NCI-H2227 (cell line): Measurements from ENCODE around the gene CDH13.

ENCODE experiments used
- DNase-seq: peaks from one replicate; lab custom pipeline; 2025; ENCODE audit not compliant: unreplicated experiment; lab: John Stamatoyannopoulos, UW

Gene CDH13

DNA sequence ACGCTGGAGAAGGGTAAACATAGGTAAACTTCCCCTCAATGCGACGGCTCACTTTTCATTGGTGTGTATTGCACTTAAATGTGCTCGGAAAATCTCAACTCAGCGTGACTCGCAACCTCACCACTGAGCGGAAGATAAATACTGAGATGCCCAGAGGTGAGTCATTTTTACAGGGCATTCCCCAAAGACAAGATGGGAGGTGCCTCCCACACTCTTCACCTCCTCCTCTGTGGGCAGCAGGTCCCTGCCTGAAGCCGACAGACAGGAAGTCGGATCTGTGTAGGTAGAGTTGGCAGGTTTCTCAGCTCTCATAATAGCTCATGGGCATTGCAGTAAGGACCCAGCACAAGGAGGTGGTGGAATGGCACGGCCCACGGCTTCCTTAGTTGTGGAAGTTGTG is 906.4 kb downstream of the CDH13 start:
- DNase-seq, result no peak

DNA sequence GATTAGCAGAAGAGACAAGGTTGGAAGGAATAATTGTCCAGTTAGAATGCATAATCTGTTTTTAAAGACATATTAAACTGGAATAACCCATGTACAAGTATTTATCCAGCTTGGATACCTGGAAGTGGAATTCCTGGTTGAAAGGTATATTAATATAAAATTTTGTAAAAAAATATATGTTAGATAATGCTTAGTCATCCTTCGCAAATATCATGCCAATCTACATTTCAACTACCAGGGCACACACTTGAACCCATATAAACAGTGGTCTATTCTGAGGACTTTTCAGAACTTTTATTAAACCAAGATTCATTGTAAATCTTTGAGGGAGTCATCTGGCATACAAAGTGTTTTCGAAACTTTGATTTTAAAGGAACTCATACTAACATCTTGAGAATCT is 911.9 kb downstream of the CDH13 start:
- no peak for DNase-seq

DNA sequence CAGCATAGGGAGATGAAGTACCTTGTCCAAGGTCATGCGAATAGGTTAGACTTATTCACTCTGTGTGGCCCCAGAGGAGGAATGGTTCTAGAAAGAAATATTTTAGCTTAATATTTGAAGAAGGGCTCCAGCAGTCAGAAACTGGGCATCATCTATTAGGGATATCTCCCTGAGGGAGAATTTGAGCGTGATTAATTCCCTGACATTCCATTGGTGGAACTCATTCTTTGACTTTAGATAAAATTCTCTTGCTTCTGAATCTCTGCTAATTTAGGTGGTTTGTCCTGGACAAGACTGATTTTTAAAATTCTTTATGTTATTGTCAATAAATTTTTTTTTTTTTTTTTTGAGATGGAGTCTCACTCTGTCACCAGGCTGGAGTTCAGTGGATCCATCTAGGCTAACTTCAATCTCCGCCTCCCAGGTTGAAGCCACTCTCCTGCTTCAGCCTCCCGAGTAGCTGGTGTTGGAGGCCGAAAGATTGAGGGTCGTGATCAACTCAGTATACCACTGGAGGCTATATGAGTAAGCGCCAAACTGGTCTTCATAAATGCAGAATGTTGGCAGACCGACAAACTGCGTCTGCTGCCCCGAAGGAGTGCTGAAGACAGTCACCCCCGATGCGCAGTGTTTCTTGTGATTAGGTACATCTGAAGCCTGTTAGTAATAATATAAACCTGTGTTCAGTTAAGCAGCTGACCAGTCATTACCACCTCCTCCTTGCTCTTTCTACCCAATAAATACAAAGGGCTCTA is 913.1 kb downstream of the CDH13 start:
- no peak for DNase-seq

GRCh38 chr16:83541231-83541630 is 914.5 kb downstream of the CDH13 start:
- no peak for DNase-seq

DNA sequence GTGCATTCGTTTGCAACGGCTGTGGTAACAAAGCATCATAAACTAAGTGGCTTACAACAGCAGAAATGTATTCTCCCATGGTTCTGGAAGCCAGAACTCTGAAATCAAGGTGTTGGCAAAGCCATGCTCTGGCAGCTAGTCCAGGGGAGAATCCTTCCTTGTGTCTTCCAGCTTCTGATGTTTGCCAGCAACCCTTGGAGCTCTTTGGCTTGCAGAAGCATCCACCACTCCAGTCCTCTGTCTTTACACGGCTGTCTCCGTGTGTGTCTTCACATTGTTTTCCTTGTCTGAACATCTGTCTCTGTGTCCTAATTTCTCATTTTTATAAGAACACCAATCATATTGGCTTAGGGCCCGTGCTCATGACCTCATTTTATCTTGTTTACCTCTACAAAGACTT is 915.7 kb downstream of the CDH13 start:
- DNase-seq, result no peak

DNA sequence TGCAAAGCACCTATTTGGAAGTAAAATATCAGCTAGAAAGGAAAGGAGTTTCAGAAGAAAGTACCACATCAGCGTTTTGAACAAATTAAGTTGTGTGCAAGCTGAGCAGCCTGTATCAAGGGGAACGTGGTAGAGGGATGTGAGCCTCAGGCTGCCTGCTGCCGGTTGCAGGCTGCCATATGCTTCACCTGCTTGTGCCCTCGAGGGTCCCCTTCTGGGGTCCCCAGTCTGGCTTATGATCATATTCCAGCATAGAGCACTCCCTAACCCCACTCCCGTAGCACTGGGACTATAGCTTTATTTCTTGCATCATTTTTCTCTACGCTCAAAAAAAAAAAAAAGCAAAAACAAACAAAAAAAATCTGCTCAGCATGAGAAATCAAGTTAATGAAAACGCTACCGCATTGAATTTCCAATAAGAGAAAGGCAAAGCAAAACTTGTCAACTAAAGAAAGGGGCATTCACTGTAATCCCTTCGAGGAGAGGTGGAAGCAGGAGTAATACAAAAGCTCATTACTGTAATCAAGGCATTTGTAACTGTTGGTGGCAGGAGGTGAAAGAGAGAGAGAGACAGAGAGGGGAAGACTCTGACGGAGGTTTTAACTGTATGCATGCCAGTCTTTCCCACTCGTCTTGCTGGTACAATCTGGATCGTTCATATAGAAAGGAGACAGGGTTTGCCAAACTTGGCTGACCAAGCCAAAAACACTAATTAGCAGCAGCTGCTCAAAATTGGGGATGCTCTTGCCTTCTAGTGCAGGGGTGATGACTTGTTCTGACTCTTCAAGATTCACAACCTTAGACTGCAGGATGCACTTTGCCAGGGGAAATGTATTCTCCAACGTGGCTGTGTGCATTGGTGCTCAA is 922.8 kb downstream of the CDH13 start:
- DNase-seq, result no peak

- DNase-seq, result no peak
Measured at GRCh38 chr16:83550183-83550569, 923.4 kb downstream of the CDH13 start.

DNA sequence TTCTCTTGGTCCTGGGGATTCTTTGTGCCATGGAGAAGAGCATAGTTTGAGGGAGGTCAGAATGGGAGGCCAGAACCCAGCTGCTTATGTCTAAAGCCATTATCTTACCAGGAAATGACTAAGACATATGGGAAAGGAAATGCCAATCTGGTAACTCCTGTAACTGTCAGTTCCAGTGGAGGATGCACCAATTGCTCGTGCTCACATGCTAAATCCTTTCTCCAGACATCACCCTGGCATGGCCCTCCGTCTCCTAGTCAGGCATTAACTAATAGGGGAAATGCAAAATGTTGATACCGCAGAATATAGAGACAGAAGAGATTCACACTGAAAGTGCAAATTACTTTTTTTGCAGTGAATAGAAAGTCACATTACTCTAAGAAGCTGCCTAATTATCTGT is 925.5 kb downstream of the CDH13 start:
- no peak for DNase-seq

GRCh38 chr16:83552930-83553329 is 926.2 kb downstream of the CDH13 start:
- DNase-seq, result no peak

- no peak for DNase-seq
Measured at GRCh38 chr16:83554096-83554495, 927.3 kb downstream of the CDH13 start.

DNA sequence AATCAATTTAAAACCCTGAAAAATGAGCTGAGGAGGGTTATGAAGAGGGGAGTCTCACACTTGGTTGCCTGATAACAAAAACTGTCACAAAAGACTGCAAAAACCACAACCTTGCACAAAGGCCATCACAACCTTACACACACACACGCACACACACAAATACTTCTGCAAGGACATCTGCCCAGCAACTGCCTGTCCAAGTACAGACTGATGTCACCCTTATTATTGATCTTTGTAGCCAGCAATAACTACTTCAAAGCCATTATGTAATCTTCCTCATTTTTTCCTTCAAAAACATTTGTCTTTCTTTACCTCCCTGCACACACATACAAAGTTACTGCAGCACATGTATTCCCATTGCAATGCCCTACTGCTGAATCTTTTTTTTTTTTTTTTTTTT is 927.8 kb downstream of the CDH13 start:
- no peak for DNase-seq

DNA sequence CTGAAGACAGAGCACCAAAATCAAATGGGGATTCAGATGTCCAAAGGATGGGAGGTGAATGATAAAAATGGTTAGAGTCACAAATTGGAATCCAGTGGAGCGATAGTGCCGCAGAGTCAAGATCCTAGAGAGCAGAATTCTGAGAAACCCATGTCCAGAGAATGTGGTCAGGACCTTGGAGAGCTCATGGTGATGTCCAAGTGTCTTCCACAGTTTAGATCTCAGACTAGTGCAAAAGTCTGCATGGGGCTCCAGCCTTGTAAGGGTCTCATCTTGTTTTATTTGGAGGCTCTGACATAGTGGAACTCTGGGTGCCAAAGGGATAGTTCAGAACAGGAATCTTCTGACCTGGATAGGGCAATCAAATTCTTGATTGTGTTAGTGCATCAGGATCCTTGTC is 935.1 kb downstream of the CDH13 start:
- DNase-seq, result no peak

GRCh38 chr16:83568345-83568744 is 941.6 kb downstream of the CDH13 start:
- no peak for DNase-seq

DNA sequence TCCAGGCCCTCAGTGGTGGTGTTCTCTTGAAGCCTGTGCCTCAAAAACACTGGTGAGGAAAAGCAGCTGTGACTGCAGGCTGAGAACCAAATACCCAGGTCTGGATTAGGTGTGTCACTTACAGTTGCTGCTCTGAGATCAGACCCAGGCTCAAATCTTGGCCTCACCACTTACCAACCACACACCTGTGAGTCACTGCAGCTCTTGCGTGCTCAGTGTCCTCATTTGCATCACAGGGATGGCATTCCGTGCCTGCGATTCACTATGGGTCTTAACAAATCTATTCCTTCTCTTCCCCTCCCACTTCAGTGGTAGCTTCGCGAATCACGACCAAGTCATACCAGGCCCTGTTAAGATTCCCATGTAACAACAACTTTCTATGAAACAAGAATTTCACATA is 947.6 kb downstream of the CDH13 start:
- no peak for DNase-seq

DNA sequence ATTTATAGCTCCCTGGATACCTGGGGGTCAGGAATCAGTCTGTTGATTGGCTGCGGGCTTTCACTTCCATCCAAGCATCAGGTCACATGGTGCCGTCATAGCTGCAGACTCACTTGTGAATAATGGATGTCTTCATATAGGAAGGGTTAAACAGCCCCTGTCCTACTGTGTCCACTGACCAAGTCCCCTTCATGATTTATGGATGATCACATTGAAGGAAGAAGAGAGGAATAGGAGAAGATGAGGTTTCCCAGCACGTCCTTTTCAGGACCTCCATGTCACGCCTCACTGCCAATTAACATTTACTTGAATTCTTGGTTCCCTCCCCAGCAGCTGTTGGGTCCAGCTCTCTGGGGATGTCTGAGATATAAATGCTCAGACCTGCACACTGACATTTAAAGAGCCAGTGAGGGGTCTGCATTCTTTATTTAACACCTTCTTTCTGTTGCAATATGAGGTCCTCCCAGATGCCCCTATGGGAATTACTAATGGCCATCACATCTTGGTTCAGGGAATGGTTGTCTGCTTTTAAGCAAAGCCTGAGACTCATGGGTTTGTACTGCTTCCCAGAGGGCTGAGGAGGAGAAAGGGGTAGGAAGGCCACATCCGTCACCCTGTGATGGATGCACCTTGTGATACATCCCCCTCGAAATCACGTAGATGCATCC is 950.4 kb downstream of the CDH13 start:
- no peak for DNase-seq

DNA sequence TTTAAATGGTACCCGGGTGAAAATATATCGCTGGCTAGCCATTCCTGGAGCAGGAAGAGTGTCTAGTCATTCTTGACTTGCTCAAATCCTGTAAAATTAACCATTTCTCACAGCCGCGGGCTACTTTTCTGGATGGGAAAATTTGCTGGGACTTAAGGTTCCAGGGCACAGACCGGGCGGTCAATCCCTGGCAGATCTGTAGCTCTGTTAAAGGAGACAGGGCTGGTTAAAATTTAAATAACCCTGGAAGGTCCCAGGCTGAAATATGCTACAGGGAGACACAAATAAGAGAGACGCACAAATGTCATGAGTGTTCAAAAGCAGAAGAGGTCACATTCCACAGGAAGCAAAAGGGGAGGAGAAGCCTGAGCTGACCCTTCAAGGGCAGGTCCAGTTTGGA is 951.4 kb downstream of the CDH13 start:
- DNase-seq, result no peak

DNA sequence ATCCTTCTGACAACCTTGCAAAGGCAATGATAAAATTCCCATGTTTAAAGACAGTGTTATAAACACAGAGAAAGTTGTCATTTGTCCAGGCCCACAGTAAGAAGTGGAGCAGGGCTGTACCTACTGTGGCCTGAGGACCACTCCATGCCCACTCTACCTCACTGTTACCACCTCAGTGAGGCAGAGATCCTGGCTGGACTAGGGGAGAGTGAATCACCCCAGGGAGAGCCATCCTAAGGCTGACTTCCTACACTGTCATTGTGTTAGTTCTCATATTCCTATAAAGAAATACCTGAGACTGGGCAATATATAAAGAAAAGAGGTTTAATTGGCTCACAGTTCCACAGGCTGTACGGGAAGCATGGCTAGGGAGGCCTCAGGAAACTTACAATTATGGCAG is 952.3 kb downstream of the CDH13 start:
- no peak for DNase-seq

DNA sequence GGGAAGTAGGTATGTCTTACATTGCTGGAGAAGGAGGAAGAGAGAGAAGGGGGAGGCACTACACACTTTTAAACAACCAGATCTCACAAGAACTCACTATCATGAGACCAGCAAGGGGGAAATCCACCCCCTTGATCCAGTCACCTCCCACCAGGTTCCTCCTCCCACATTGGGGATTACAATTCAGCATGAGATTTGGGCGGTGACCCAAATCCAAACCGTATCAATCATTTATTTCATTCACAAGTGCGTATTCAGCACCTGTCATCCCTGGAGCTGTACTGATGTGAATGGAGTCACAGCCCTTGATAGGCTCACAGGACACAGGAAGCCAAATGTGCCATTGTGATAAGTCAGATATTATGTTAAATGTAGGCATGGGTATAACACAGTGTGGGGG is 952.7 kb downstream of the CDH13 start:
- DNase-seq, result no peak

- no peak for DNase-seq
Measured at GRCh38 chr16:83581082-83581481, 954.3 kb downstream of the CDH13 start.

DNA sequence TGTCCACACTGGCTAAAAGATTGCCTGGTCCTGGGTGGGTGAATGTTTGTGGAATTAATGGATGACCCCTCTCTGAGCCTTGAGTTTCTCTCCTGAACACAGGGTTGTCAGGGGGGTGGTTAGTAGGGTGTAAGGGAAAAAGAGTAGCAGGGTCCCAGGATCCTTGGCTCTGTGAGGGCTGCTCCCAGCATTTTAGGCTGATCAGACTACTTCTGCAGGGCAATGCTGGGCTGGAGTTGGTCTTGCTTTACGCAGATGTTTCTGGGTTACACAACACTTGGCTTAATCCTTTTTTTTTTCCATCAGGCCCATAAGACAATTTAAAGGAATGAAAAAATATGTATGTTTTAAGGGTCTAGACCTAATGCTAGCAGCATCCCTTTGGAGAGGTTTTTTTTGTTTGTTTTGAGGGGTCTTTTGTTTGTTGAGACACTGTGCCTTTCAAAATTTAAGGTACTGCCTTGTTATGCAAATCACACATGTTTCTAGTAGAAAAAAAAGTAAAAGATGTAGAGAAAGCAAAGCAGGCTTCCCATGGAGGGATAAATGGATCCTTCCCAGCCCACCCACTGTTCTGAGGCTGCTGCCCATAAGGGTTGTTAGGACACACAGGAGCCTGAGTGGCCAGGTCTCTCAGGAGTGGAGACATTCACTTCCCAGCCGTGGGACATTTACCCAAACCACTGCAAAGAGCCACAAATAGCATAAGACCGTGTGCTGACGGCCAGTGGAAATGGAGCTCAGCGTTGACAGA is 955.4 kb downstream of the CDH13 start:
- no peak for DNase-seq

DNA sequence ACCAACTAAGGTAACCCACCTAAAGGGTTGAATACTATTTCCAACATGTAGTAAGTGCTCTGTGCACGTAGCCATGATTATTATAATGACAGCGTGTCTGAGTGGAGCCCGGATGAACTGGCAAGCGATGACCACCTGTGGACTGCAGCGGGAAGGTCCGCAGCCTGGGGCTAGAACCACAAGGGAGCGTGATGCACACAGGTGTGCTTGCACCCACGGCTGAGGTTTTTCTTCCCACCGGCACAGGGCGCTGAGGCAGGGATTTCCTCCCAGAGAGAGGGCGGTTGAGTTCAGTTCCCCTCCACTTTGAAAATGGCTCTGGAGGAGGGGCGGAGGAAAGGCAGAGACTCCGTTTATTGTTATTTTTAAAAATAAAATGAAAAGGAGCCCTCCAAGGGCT is 959.3 kb downstream of the CDH13 start:
- no peak for DNase-seq
